HG02943 (cell line): ENCODE results near the gene RS1.
A peak's percentile ranks its signal among the peaks of the same experiment; 100 is the strongest.

Experiments used
- ATAC-seq: cut with Tn5 transposase; IDR thresholded peaks from one replicate; pipeline ENCODE4 v1.9.1; 2021; ENCODE audit warnings: mild to moderate bottlenecking, low read depth, moderate library complexity; ENCODE audit not compliant: unreplicated experiment

The RS1 gene

GRCh38 chrX:18674417-18674787 is 2.5 kb upstream of the RS1 start:
- peak; percentile 30 for ATAC-seq

GRCh38 chrX:18668071-18668835 is 3.7 kb downstream of the RS1 start:
- no peak for ATAC-seq

GRCh38 chrX:18666614-18667013 is 5.3 kb downstream of the RS1 start:
- no peak for ATAC-seq

GRCh38 chrX:18664947-18665346 is 7.0 kb downstream of the RS1 start:
- ATAC-seq, result no peak

GRCh38 chrX:18661273-18661672 is 10.6 kb downstream of the RS1 start:
- no peak for ATAC-seq

GRCh38 chrX:18654875-18655836 is 16.8 kb downstream of the RS1 start:
- ATAC-seq, result no peak

- no peak for ATAC-seq
Observed at GRCh38 chrX:18652636-18653035, 19.3 kb downstream of the RS1 start.

GRCh38 chrX:18650662-18651061 is 21.2 kb downstream of the RS1 start:
- no peak for ATAC-seq

- no peak for ATAC-seq
Observed at GRCh38 chrX:18649498-18649951, 22.4 kb downstream of the RS1 start.

GRCh38 chrX:18647621-18648020 is 24.3 kb downstream of the RS1 start:
- ATAC-seq, result no peak

- no peak for ATAC-seq
Observed at GRCh38 chrX:18643853-18644252, 28.1 kb downstream of the RS1 start.

GRCh38 chrX:18643243-18643642 is 28.7 kb downstream of the RS1 start:
- ATAC-seq, result no peak

- no peak for ATAC-seq
Observed at GRCh38 chrX:18640686-18641085, 31.2 kb downstream of the RS1 start.

- ATAC-seq, result no peak
Observed at GRCh38 chrX:18639280-18639679, 32.6 kb downstream of the RS1 start.

- no peak for ATAC-seq
Observed at GRCh38 chrX:18638398-18638797, 33.5 kb downstream of the RS1 start.

GRCh38 chrX:18630934-18631333 is 41.0 kb downstream of the RS1 start:
- no peak for ATAC-seq

- no peak for ATAC-seq
Observed at GRCh38 chrX:18624599-18624998, 47.3 kb downstream of the RS1 start.

- ATAC-seq, result no peak
Observed at GRCh38 chrX:18620349-18620748, 51.6 kb downstream of the RS1 start.

GRCh38 chrX:18619288-18619687 is 52.6 kb downstream of the RS1 start:
- no peak for ATAC-seq

- ATAC-seq, result no peak
Observed at GRCh38 chrX:18617407-18617750, 54.5 kb downstream of the RS1 start.

GRCh38 chrX:18616688-18617406 is 55.1 kb downstream of the RS1 start:
- ATAC-seq, result no peak
